SK-N-MC (cell line): ENCODE results near the gene RPS5.

Source experiments
- DNase-seq: peaks from one replicate; pipeline ENCODE4 v3.0.0-alpha.2; 2011; ENCODE audit warnings: low read depth, low spot score
- H3K27ac ChIP-seq: fragments of 200-600 bp; sonication (generic); 2 replicates; pipeline ENCODE4 v1.5.1; 2016; ENCODE audit warnings: mixed run types
- H3K36me3 ChIP-seq: fragments of 200-600 bp; sonication (generic); 2 replicates; pipeline ENCODE4 v1.6.1; 2017; ENCODE audit warnings: antibody characterized with exemption, low read length, mixed read lengths; ENCODE audit not compliant: insufficient read depth
- H3K4me3 ChIP-seq: fragments of 200-600 bp; sonication (generic); 2 replicates; pipeline ENCODE4 v1.5.1; 2016
- H3K9ac ChIP-seq: fragments of 200-600 bp; sonication (generic); 2 replicates; pipeline ENCODE4 v1.8.0; 2017; ENCODE audit warnings: mixed run types, mixed read lengths; ENCODE audit not compliant: insufficient read length
- H3K9me3 ChIP-seq: fragments of 200-600 bp; sonication (generic); 2 replicates; pipeline ENCODE4 v1.6.1; 2017; ENCODE audit warnings: low read depth, mild to moderate bottlenecking, antibody characterized with exemption, low read length, moderate library complexity, mixed read lengths
- EZH2 ChIP-seq: fragments of 200-600 bp; sonication (generic); IDR thresholded peaks from one replicate; pipeline ENCODE4 v1.6.1; 2017; ENCODE audit warnings: antibody characterized with exemption
- FOXP2 ChIP-seq: optimal IDR thresholded peaks from 2 replicates; pipeline ENCODE3; 2011; ENCODE audit warnings: mild to moderate bottlenecking, moderate library complexity; ENCODE audit not compliant: insufficient read depth; ENCODE audit errors: extremely low read length, control extremely low read depth
- POLR2AphosphoS5 ChIP-seq: IDR thresholded peaks from 2 replicates; pipeline ENCODE4 v1.6.1; 2012; ENCODE audit warnings: mild to moderate bottlenecking, low read depth, low read length, borderline replicate concordance

RPS5 gene

DNA sequence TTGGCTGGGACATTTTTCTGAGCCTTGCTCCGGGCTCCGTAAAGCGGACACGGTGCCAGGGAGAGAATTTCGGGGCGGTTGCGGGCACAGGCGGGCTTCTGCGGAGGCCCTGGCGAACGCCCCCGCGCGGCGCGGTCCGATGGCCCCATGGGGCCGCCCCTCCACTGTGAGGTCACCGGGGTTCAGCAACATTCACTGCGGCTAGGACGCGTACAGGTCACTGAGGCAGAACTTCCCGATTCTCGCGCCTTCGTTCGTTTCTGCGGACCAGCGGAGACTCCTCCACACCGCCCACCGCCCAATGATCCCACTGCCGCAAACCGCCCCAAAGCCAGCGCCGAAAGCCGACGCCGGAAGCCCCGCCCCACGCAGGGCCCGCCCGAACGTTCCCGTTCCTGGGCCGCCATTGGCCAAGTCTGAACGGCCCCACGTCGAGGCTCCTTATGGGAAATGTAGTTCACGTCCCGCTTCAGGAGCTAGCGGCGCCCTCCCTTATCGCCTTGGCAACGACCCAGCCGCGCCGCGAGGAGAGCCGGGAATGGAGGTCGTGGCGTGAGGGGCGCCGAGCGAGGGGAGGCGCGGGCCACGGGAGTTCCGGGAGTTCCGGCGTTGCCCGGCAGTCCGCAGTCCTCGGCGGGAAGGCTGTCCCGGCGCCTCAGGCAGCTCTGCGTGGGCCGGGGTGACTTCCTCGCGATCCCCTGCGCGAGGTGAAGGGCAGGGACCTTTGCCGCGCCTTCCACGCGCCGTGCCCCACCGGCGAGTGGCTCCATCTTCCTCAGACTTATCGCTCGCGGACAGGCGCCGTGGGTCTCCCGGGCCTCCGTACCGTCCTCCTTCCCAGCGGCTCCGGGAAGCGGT is 21.3 kb downstream of the RPS5 start, which contains the start of gene ZNF584:
TSS of gene ZNF584 (plus strand) at position 498 of the 858 bp plus-strand sequence. CDS start 499 bp downstream, outside the sequence.
- peak; percentile 66 for DNase-seq
- TF ChIP-seq EZH2, result no peak
- TF ChIP-seq POLR2AphosphoS5, result peak; percentile 97
- peak; percentile 9 for TF ChIP-seq FOXP2
- Histone ChIP-seq H3K27ac (peak within 1 kb of the TSS; percentile 75), H3K36me3 (0 out of 2 replicates have a peak, but pooled peaks cover 3% of the 10 kb centered on the region), H3K9ac (peak within 1 kb of the TSS; percentile 95), H3K4me3 (peak within 1 kb of the TSS; percentile 94), H3K9me3 (no peaks in the 10 kb centered on the region)

DNA sequence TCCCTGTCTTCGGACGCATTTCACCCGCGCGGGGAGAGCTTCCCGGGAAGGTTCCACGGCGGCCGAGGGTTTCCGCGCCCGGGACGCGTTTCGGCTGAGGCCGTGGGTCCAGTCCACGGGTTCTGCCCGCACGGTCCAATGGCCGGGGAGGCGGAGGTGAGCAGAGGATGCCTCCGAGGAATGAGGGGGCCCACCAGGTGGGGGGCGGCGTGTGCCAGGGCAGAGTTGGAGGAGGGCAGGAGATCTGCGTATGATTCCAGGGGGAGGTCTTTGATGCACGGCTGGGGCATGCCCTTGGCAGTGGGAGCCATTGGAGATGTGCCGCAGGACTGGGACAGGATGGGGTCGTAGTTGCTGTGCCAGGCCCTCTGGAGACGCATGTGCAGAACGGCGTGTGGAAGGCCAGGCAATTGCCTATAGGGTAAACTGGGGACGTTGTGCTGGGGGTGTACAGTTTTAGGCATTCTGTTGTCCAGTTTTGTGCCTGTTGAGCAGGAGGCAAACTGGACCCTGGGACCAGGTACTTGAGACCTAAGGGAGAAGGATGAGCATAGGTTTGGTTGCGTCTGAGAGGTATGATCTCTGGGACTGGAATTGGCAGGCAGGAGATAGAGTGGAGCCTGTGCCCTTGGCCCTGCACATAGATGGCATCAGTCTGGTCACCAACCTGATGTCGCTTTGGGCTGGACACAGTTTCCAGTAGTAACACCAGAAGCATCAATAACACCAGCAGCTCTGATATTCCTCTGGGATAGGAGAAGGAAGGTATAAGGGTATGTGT is 22.1 kb downstream of the RPS5 start:
- peaks cover 3% of the 10 kb centered on the region; the same call in 1 of the 2 replicates for H3K36me3 ChIP-seq
- H3K9me3 ChIP-seq, result no peaks in the 10 kb centered on the region
- no peak for TF ChIP-seq EZH2
- TF ChIP-seq FOXP2, result no peak
- TF ChIP-seq POLR2AphosphoS5, result no peak
- peak overlapping the region; percentile 70 for H3K9ac ChIP-seq
- no peak for DNase-seq
- H3K27ac ChIP-seq, result no peak overlapping the region
- H3K4me3 ChIP-seq, result peak overlapping the region; percentile 94

DNA sequence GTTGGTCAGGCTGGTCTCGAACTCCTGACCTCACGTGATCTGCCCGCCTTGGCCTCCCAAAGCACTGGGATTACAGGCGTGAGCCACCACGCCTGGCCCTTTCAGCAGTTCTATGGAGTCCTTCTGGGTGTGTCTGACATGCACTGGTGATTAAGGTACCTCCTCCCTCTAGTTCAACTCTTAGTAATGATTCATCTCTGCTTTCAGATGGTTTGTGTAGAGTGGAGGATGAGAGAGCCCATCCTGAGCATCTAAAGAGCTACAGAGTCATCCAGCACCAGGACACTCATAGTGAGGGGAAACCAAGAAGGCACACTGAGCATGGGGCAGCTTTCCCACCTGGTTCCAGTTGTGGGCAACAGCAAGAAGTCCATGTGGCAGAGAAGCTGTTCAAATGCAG is 29.5 kb downstream of the RPS5 start:
- peaks cover 51% of the 10 kb centered on the region for H3K36me3 ChIP-seq
- no peak overlapping the region for H3K27ac ChIP-seq
- H3K9ac ChIP-seq, result no peak overlapping the region
- DNase-seq, result no peak
- no peak overlapping the region for H3K4me3 ChIP-seq
- TF ChIP-seq POLR2AphosphoS5 (no peak), FOXP2 (no peak), EZH2 (no peak)
- H3K9me3 ChIP-seq, result peaks cover 3% of the 10 kb centered on the region; the same call in 1 of the 2 replicates

DNA sequence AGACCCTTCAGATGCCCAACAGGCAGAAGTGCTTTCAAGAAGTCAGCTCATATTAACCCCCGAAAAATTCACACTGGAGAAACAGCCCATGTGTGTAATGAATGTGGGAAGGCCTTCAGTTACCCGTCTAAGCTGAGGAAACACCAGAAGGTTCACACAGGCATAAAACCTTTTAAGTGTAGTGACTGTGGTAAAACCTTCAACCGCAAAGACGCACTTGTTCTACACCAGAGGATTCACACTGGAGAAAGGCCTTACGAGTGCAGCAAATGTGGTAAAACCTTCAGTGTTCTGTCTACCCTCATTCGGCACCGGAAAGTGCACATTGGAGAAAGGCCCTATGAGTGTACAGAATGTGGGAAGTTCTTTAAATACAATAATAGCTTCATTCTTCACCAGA is 30.0 kb downstream of the RPS5 start:
- H3K9ac ChIP-seq, result no peak overlapping the region
- no peak for DNase-seq
- peaks cover 51% of the 10 kb centered on the region for H3K36me3 ChIP-seq
- TF ChIP-seq POLR2AphosphoS5 (no peak), FOXP2 (no peak), EZH2 (no peak)
- no peak overlapping the region for H3K4me3 ChIP-seq
- H3K27ac ChIP-seq, result no peak overlapping the region
- H3K9me3 ChIP-seq, result peaks cover 3% of the 10 kb centered on the region; the same call in 1 of the 2 replicates

DNA sequence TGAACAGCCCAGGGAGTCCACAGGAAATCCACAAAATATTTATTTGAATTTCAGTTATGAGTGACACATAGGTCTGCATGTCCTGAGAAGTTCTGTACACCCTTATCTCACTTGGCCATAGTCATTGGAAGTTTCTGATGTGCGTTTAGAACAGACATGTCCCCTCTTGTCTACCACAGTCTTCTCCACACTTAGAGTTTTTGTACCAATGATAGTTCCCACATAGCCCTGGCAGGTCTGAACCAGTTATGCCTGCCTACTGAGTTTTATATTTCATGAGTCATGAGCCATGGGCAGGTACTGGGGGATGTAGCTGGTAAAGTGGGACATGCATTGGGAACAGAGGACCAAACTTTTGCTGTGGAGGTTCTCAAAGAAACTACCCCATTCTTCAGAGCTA is 41.5 kb downstream of the RPS5 start:
- no peak for TF ChIP-seq EZH2
- TF ChIP-seq FOXP2, result no peak
- no peak for TF ChIP-seq POLR2AphosphoS5
- H3K9ac ChIP-seq, result no peak overlapping the region
- DNase-seq, result no peak
- 0 out of 2 replicates have a peak, but pooled peaks cover 6% of the 10 kb centered on the region for H3K9me3 ChIP-seq
- no peak overlapping the region for H3K27ac ChIP-seq
- H3K36me3 ChIP-seq, result no peaks in the 10 kb centered on the region
- H3K4me3 ChIP-seq, result no peak overlapping the region

DNA sequence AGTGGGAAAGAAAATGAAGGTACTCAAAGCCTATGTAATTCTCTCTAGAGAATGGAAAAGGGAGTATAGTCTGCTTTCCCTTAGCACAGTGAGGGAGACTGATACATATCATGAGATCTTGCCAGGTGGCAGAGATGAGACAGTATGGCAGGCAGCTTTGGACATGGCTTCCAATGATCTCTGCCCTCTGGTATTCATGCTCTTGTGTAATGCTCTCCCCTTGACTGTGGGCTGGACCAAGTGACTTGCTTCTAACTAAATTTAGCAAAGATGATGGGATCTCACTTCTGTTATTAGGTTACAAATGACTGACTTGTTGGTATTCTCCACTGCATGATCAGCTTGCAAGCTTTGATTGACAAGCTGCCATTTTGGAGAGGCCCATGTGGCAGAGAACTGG is 42.7 kb downstream of the RPS5 start:
- Histone ChIP-seq H3K9ac (no peak overlapping the region), H3K4me3 (no peak overlapping the region), H3K9me3 (0 out of 2 replicates have a peak, but pooled peaks cover 11% of the 10 kb centered on the region), H3K27ac (no peak overlapping the region), H3K36me3 (no peaks in the 10 kb centered on the region)
- TF ChIP-seq FOXP2, result no peak
- TF ChIP-seq POLR2AphosphoS5, result no peak
- no peak for TF ChIP-seq EZH2
- DNase-seq, result no peak

DNA sequence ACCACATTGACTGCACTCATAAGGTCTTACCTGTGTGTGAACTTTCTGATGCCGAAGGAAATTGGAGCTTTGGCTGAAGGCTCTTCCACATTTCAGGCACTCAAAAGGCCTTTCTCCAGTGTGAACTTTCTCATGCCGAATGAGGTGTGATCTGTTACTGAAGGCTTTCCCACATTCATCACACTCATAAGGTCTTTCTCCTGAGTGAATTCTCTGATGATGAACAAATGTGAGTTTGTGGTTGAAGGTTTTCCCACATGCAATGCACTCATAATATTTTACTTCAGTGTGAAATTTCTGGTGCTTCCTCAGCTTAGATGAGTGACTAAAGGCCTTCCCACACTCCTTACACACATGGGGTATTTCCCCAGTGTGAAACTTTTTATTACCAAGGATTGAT is 47.1 kb downstream of the RPS5 start:
- TF ChIP-seq EZH2 (no peak), POLR2AphosphoS5 (no peak), FOXP2 (no peak)
- Histone ChIP-seq H3K36me3 (no peaks in the 10 kb centered on the region), H3K27ac (no peak overlapping the region), H3K9ac (no peak overlapping the region), H3K4me3 (no peak overlapping the region), H3K9me3 (0 out of 2 replicates have a peak, but pooled peaks cover 11% of the 10 kb centered on the region)
- DNase-seq, result no peak

DNA sequence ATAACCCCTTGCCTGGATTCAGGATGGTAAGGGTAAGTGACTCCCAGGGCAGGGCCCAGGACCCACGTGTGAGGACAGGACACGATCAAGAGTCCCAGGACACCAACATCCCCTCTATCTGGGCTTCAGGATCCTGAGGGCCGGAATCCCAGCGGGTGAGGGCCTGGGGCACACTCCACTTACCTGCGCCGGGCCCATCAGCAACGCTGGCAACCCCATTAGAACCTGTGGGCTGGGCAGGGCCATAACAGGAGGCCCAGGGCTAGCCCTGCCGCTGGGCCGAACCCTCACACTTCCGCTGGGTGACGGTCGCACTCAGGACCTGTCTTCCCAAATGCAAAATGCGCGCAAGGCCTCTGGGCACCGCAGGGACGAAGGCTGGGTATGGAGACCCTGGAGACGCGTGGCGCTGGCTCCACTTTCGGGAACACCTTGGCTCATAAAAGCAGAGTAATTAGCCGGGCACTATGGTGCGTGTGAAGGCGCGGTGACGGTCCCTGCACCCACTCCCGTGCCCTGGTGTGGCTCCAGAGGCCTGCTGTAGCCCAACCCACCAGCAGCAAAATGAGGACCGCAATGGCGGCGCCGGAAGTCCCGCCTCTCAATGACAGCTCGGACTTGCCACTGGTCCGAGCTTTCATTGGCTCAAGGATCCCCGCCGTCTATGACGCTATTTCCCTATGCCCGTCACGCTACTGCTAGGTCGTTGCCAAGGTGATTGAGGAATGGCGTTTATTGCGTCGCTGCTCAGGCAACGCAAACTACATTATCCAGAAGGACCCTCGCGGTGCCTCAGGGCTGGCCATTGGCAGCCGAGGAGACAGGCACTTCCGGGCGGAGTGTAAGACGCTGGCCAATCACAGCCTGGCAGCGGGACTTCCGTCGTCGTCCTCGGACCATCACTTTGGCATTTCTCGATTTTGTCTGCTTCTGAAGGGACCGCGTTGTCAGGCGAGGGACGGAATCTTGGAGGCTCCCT is 52.8 kb downstream of the RPS5 start, which contains the start of gene ZNF132:
TSS of gene ZNF132 (minus strand) at position 578 of the 979 bp plus-strand sequence. CDS start at position 246, 332 bp downstream.
- Histone ChIP-seq H3K9ac (no peak within 1 kb of the TSS), H3K9me3 (no peaks in the 10 kb centered on the region), H3K4me3 (no peak within 1 kb of the TSS), H3K27ac (no peak within 1 kb of the TSS), H3K36me3 (no peaks in the 10 kb centered on the region)
- peak; percentile 12 for DNase-seq
- TF ChIP-seq POLR2AphosphoS5 (no peak), FOXP2 (no peak), EZH2 (no peak)
